ES-I3 (cell line): ENCODE measurements around the gene ARHGDIB.

ENCODE experiments used
- H3K36me3 ChIP-seq: 2 replicates; pipeline ENCODE4 v1.6.1; 2013; ENCODE audit warnings: mild to moderate bottlenecking, low read length, control low read depth, moderate library complexity; ENCODE audit not compliant: insufficient read depth
- H3K4me1 ChIP-seq: 2 replicates; pipeline ENCODE4 v1.6.1; 2013; ENCODE audit warnings: mild to moderate bottlenecking, control low read depth, low read length; ENCODE audit not compliant: insufficient read depth
- H3K9ac ChIP-seq: 2 replicates; pipeline ENCODE4 v1.6.1; 2013; ENCODE audit warnings: low read depth, mild to moderate bottlenecking, low read length, moderate library complexity
- H3K9me3 ChIP-seq: 2 replicates; pipeline ENCODE4 v1.6.1; 2013; ENCODE audit warnings: mild to moderate bottlenecking, low read length, moderate library complexity; ENCODE audit not compliant: control insufficient read depth, insufficient read depth

The ARHGDIB gene

GRCh38 chr12:14993117-14993516 is 31.7 kb upstream of the ARHGDIB start:
- Histone ChIP-seq H3K4me1 (no peaks in the 10 kb centered on the region), H3K36me3 (no peaks in the 10 kb centered on the region), H3K9me3 (no peaks in the 10 kb centered on the region), H3K9ac (no peak overlapping the region)

- Histone ChIP-seq H3K9me3 (no peaks in the 10 kb centered on the region), H3K36me3 (no peaks in the 10 kb centered on the region), H3K4me1 (no peaks in the 10 kb centered on the region), H3K9ac (no peak overlapping the region)
Measured at GRCh38 chr12:14992673-14993072, 31.3 kb upstream of the ARHGDIB start.

- Histone ChIP-seq H3K9me3 (no peaks in the 10 kb centered on the region), H3K36me3 (no peaks in the 10 kb centered on the region), H3K9ac (no peak overlapping the region), H3K4me1 (no peaks in the 10 kb centered on the region)
Measured at GRCh38 chr12:14991069-14991468, 29.7 kb upstream of the ARHGDIB start.

GRCh38 chr12:14989790-14990189 is 28.4 kb upstream of the ARHGDIB start:
- Histone ChIP-seq H3K9me3 (no peaks in the 10 kb centered on the region), H3K9ac (no peak overlapping the region), H3K4me1 (no peaks in the 10 kb centered on the region), H3K36me3 (no peaks in the 10 kb centered on the region)

- no peak overlapping the region for H3K9ac ChIP-seq
- no peaks in the 10 kb centered on the region for H3K36me3 ChIP-seq
- no peaks in the 10 kb centered on the region for H3K4me1 ChIP-seq
- no peaks in the 10 kb centered on the region for H3K9me3 ChIP-seq
Measured at GRCh38 chr12:14988035-14988434, 26.6 kb upstream of the ARHGDIB start.

GRCh38 chr12:14986449-14986848 is 25.0 kb upstream of the ARHGDIB start:
- H3K9ac ChIP-seq: no peak overlapping the region
- H3K9me3 ChIP-seq: no peaks in the 10 kb centered on the region
- H3K4me1 ChIP-seq: no peaks in the 10 kb centered on the region
- H3K36me3 ChIP-seq: no peaks in the 10 kb centered on the region

GRCh38 chr12:14984766-14985285 is 23.4 kb upstream of the ARHGDIB start:
- H3K9ac ChIP-seq: no peak overlapping the region
- no peaks in the 10 kb centered on the region for H3K36me3 ChIP-seq
- H3K9me3 ChIP-seq: no peaks in the 10 kb centered on the region
- H3K4me1 ChIP-seq: no peaks in the 10 kb centered on the region

- Histone ChIP-seq H3K9ac (no peak overlapping the region), H3K36me3 (no peaks in the 10 kb centered on the region), H3K9me3 (no peaks in the 10 kb centered on the region), H3K4me1 (no peaks in the 10 kb centered on the region)
Measured at GRCh38 chr12:14984036-14984435, 22.6 kb upstream of the ARHGDIB start.

- Histone ChIP-seq H3K9ac (no peak overlapping the region), H3K4me1 (no peaks in the 10 kb centered on the region), H3K36me3 (no peaks in the 10 kb centered on the region), H3K9me3 (no peaks in the 10 kb centered on the region)
Measured at GRCh38 chr12:14982991-14983390, 21.6 kb upstream of the ARHGDIB start.

- no peak overlapping the region for H3K9ac ChIP-seq
- H3K9me3 ChIP-seq: no peaks in the 10 kb centered on the region
- H3K4me1 ChIP-seq: no peaks in the 10 kb centered on the region
Measured at GRCh38 chr12:14982562-14982961, 21.2 kb upstream of the ARHGDIB start.

GRCh38 chr12:14981049-14981448 is 19.6 kb upstream of the ARHGDIB start:
- H3K36me3 ChIP-seq: no peaks in the 10 kb centered on the region

More at GRCh38 chr12:14982562-14982961, 21.2 kb upstream of the ARHGDIB start:
- H3K36me3 ChIP-seq: no peaks in the 10 kb centered on the region

GRCh38 chr12:14979468-14979867 is 18.1 kb upstream of the ARHGDIB start:
- Histone ChIP-seq H3K36me3 (no peaks in the 10 kb centered on the region), H3K4me1 (no peaks in the 10 kb centered on the region), H3K9me3 (no peaks in the 10 kb centered on the region), H3K9ac (no peak overlapping the region)

More at GRCh38 chr12:14981049-14981448, 19.6 kb upstream of the ARHGDIB start:
- H3K4me1 ChIP-seq: no peaks in the 10 kb centered on the region
- H3K9me3 ChIP-seq: no peaks in the 10 kb centered on the region
- H3K9ac ChIP-seq: no peak overlapping the region

GRCh38 chr12:14976658-14977057 is 15.3 kb upstream of the ARHGDIB start:
- Histone ChIP-seq H3K9ac (no peak overlapping the region), H3K4me1 (no peaks in the 10 kb centered on the region), H3K36me3 (no peaks in the 10 kb centered on the region), H3K9me3 (no peaks in the 10 kb centered on the region)

GRCh38 chr12:14975457-14975856 is 14.1 kb upstream of the ARHGDIB start:
- H3K9ac ChIP-seq: no peak overlapping the region
- no peaks in the 10 kb centered on the region for H3K36me3 ChIP-seq
- no peaks in the 10 kb centered on the region for H3K9me3 ChIP-seq
- no peaks in the 10 kb centered on the region for H3K4me1 ChIP-seq

- no peaks in the 10 kb centered on the region for H3K36me3 ChIP-seq
- H3K9me3 ChIP-seq: no peaks in the 10 kb centered on the region
- H3K4me1 ChIP-seq: no peaks in the 10 kb centered on the region
- H3K9ac ChIP-seq: no peak overlapping the region
Measured at GRCh38 chr12:14974633-14975032, 13.2 kb upstream of the ARHGDIB start.

GRCh38 chr12:14972816-14973215 is 11.4 kb upstream of the ARHGDIB start, which contains the start of gene PDE6H:
Gene PDE6H (plus strand): TSS chr12:14973042. CDS start chr12:14978013, 4,971 bp downstream.
- Histone ChIP-seq H3K4me1 (no peaks in the 10 kb centered on the region), H3K9me3 (no peaks in the 10 kb centered on the region), H3K36me3 (no peaks in the 10 kb centered on the region)

More at GRCh38 chr12:14972816-14973215, 11.4 kb upstream of the ARHGDIB start, which contains the start of gene PDE6H:
- no peak within 1 kb of the TSS for H3K9ac ChIP-seq
